Erythroblast (primary cell): ENCODE data around the gene RRBP1.

ENCODE experiments used
- DNase-seq, 2 experiments: peaks; one replicate each; lab custom pipeline; 2025; lab: John Stamatoyannopoulos, UW
- GATA1 ChIP-seq: IDR thresholded peaks from 2 replicates; pipeline ENCODE4 v1.6.1; 2011; ENCODE audit warnings: low read depth, mild to moderate bottlenecking, control low read depth, low read length, moderate library complexity
- POLR2A ChIP-seq: IDR thresholded peaks from 2 replicates; pipeline ENCODE4 v1.6.1; 2011; ENCODE audit warnings: mild to moderate bottlenecking, low read length

The RRBP1 gene

GRCh38 chr20:17682103-17682888 lies at the start of gene RRBP1:
RRBP1 (minus strand) TSS chr20:17682242; CDS start chr20:17660507, 21,735 bp downstream.
- no peak for TF ChIP-seq GATA1
- peak; percentile 57 for TF ChIP-seq POLR2A
- peak; percentile 96 to 98 for DNase-seq

GRCh38 chr20:17731233-17731632 lies 49.2 kb upstream of the RRBP1 start:
- TF ChIP-seq GATA1: no peak
- no peak for TF ChIP-seq POLR2A

GRCh38 chr20:17730071-17730470 lies 48.0 kb upstream of the RRBP1 start:
- DNase-seq: no peak
- TF ChIP-seq GATA1 (no peak), POLR2A (no peak)

More at GRCh38 chr20:17731233-17731632, 49.2 kb upstream of the RRBP1 start:
- no peak for DNase-seq

GRCh38 chr20:17728074-17728473 lies 46.0 kb upstream of the RRBP1 start:
- no peak for TF ChIP-seq POLR2A
- no peak for TF ChIP-seq GATA1
- DNase-seq: no peak

- DNase-seq: no peak
- TF ChIP-seq GATA1 (no peak), POLR2A (no peak)
Measured at GRCh38 chr20:17727351-17727750, 45.3 kb upstream of the RRBP1 start.

- no peak for TF ChIP-seq POLR2A
- TF ChIP-seq GATA1: no peak
- DNase-seq: no peak
Measured at GRCh38 chr20:17726902-17727301, 44.9 kb upstream of the RRBP1 start.

GRCh38 chr20:17725094-17725835 lies 43.2 kb upstream of the RRBP1 start:
- TF ChIP-seq POLR2A: no peak
- DNase-seq: no peak

GRCh38 chr20:17723301-17723691 lies 41.3 kb upstream of the RRBP1 start:
- no peak for DNase-seq
- TF ChIP-seq GATA1 (no peak), POLR2A (no peak)

- no peak for DNase-seq
- TF ChIP-seq GATA1 (no peak), POLR2A (no peak)
Measured at GRCh38 chr20:17722493-17723300, 40.7 kb upstream of the RRBP1 start.

GRCh38 chr20:17721802-17722486 lies 39.9 kb upstream of the RRBP1 start:
- DNase-seq: peak in 1 of 2 experiments; percentile 5
- TF ChIP-seq POLR2A (no peak), GATA1 (no peak)

- TF ChIP-seq POLR2A (no peak), GATA1 (no peak)
- no peak for DNase-seq
Measured at GRCh38 chr20:17720755-17721154, 38.7 kb upstream of the RRBP1 start.

GRCh38 chr20:17716331-17716730 lies 34.3 kb upstream of the RRBP1 start:
- no peak for DNase-seq
- TF ChIP-seq GATA1 (no peak), POLR2A (no peak)

GRCh38 chr20:17715075-17715474 lies 33.0 kb upstream of the RRBP1 start:
- TF ChIP-seq GATA1 (no peak), POLR2A (no peak)

GRCh38 chr20:17714597-17714996 lies 32.6 kb upstream of the RRBP1 start:
- no peak for TF ChIP-seq POLR2A
- TF ChIP-seq GATA1: no peak
- no peak for DNase-seq

More at GRCh38 chr20:17715075-17715474, 33.0 kb upstream of the RRBP1 start:
- DNase-seq: no peak
